Tibial artery (tissue), 4 donors: ENCODE measurements around the gene GAPDHS.

ENCODE experiments used
- DNase-seq, 2 donors: peaks; one replicate each; pipeline ENCODE4 v3.0.0-alpha.2; 2019
- H3K27ac ChIP-seq, 2 donors: fragments of 200-600 bp; sonication (generic) in 1 of 2; 1 replicate in 1 of 2; 2 replicates in 1 of 2; pipeline ENCODE4 v1.5.1; 2018 to 2019; ENCODE audit warnings: mild to moderate bottlenecking in 1 of 2
- H3K27me3 ChIP-seq, 2 donors: fragments of 200-600 bp; sonication (generic) in 1 of 2; one replicate each; pipeline versions ENCODE4 v1.5.1 to v1.6.0; 2016 to 2019
- H3K36me3 ChIP-seq, 3 donors: fragments of 200-600 bp; sonication (generic) in 2 of 3; one replicate each; pipeline ENCODE4 v1.5.1; 2016 to 2019; ENCODE audit warnings: mild to moderate bottlenecking in 2 of 3
- H3K4me1 ChIP-seq, 4 donors: fragments of 200-600 bp; sonication (generic) in 2 of 4; 1 replicate in 3 of 4; 2 replicates in 1 of 4; pipeline ENCODE4 v1.5.1; 2016 to 2019
- H3K4me3 ChIP-seq, 2 donors: fragments of 200-600 bp; sonication (generic) in 1 of 2; 1 replicate in 1 of 2; 2 replicates in 1 of 2; pipeline ENCODE4 v1.5.1; 2018 to 2019; ENCODE audit warnings: mild to moderate bottlenecking in 2 of 2
- H3K9me3 ChIP-seq, 3 donors: fragments of 200-600 bp; sonication (generic) in 1 of 3; one replicate each; pipeline ENCODE4 v1.5.1; 2016 to 2019
- CTCF ChIP-seq, 2 experiments: fragments of 200-600 bp in 1 of 2; fragments of 450-650 bp in 1 of 2; IDR thresholded peaks; one replicate each; pipeline ENCODE4 v1.5.1; 2017 to 2019; ENCODE audit warnings: antibody characterized with exemption in 2 of 2, mild to moderate bottlenecking in 1 of 2, moderate library complexity in 1 of 2
- intact Hi-C: fragments of 100-400 bp; cut with DNase I; formaldehyde crosslinking; loops from one replicate; pipeline ENCODE4 v1.15.0; 2023; ENCODE audit warnings: low total_unique reads

Gene GAPDHS

GRCh38 chr19:35506011-35506410, 27.2 kb upstream of the GAPDHS start:
- TF ChIP-seq CTCF (IDR thresholded peaks at IDR 0.05): no peak

GRCh38 chr19:35507561-35507960, 25.7 kb upstream of the GAPDHS start:
- no peak overlapping the region for H3K27ac ChIP-seq
- DNase-seq: no peak
- no peak for TF ChIP-seq CTCF (IDR thresholded peaks at IDR 0.05)
- peaks cover 0 to 17% (median 8%) of the 10 kb centered on the region in 4 donors for H3K4me1 ChIP-seq
- no peaks in the 10 kb centered on the region for H3K9me3 ChIP-seq
- H3K36me3 ChIP-seq: peaks cover 0 to 15% (median 0%) of the 10 kb centered on the region in 3 donors
- intact Hi-C loops: no loop called here
- H3K4me3 ChIP-seq: no peak overlapping the region
- peaks cover 0 to 27% of the 10 kb centered on the region in 2 donors for H3K27me3 ChIP-seq

More at GRCh38 chr19:35506011-35506410, 27.2 kb upstream of the GAPDHS start:
- no peak overlapping the region for H3K4me3 ChIP-seq
- peaks cover 0 to 17% (median 8%) of the 10 kb centered on the region in 4 donors for H3K4me1 ChIP-seq
- H3K36me3 ChIP-seq: peaks cover 0 to 27% (median 0%) of the 10 kb centered on the region in 3 donors
- H3K27ac ChIP-seq: no peak overlapping the region
- DNase-seq: no peak
- peaks cover 0 to 13% of the 10 kb centered on the region in 2 donors for H3K27me3 ChIP-seq
- H3K9me3 ChIP-seq: no peaks in the 10 kb centered on the region
- intact Hi-C loops: no loop called here

- Histone ChIP-seq H3K27ac (no peak overlapping the region), H3K9me3 (no peaks in the 10 kb centered on the region), H3K4me3 (no peak overlapping the region), H3K27me3 (peaks cover 0 to 32% of the 10 kb centered on the region in 2 donors), H3K4me1 (peaks cover 0 to 17% (median 8%) of the 10 kb centered on the region in 4 donors), H3K36me3 (peaks cover 0 to 10% (median 0%) of the 10 kb centered on the region in 3 donors)
- intact Hi-C loops: no loop called here
- TF ChIP-seq CTCF (IDR thresholded peaks at IDR 0.05): no peak
- DNase-seq: no peak
These were observed 25.1 kb upstream of the GAPDHS start for GRCh38 chr19:35508129-35508528.

GRCh38 chr19:35509018-35509652, 24.1 kb upstream of the GAPDHS start:
- H3K4me3 ChIP-seq: peak overlapping the region; percentile 40 to 48
- intact Hi-C loops: no loop called here
- H3K9me3 ChIP-seq: no peaks in the 10 kb centered on the region
- no peak for TF ChIP-seq CTCF (IDR thresholded peaks at IDR 0.05)
- peaks cover 0 to 42% of the 10 kb centered on the region in 2 donors for H3K27me3 ChIP-seq
- H3K4me1 ChIP-seq: peaks cover 0 to 17% (median 8%) of the 10 kb centered on the region in 4 donors
- peak overlapping the region in 1 of 2 donors; percentile 12 for H3K27ac ChIP-seq
- H3K36me3 ChIP-seq: peaks cover 0 to 10% (median 0%) of the 10 kb centered on the region in 3 donors
- DNase-seq: no peak

GRCh38 chr19:35509861-35510625, 23.2 kb upstream of the GAPDHS start:
- Histone ChIP-seq H3K4me1 (peaks cover 0 to 20% (median 8%) of the 10 kb centered on the region in 4 donors), H3K27ac (peak overlapping the region; percentile 38 to 51), H3K9me3 (no peaks in the 10 kb centered on the region), H3K4me3 (peak overlapping the region; percentile 40 to 48), H3K36me3 (peaks cover 0 to 10% (median 0%) of the 10 kb centered on the region in 3 donors), H3K27me3 (peaks cover 0 to 47% of the 10 kb centered on the region in 2 donors)
- intact Hi-C loops: no loop called here
- peak; percentile 49 to 74 for DNase-seq
- peak; percentile 81 to 91 for TF ChIP-seq CTCF (IDR thresholded peaks at IDR 0.05)
